Astrocyte of the cerebellum (primary cell): ENCODE results near the gene NEURL1.

ENCODE experiments used
- DNase-seq: peaks from one replicate; pipeline ENCODE4 v3.0.0-alpha.2; 2011; ENCODE audit warnings: low read depth
- H3K4me3 ChIP-seq: 2 replicates; pipeline ENCODE4 v1.5.1; 2011; ENCODE audit warnings: mild to moderate bottlenecking, low read depth, low read length, moderate library complexity
- in situ Hi-C: cut with HindIII; loops from 2 replicates; pipeline ENCODE4 v1.10.0; 2017; ENCODE audit warnings: low sequenced_read_pairs
- TF ChIP-seq, protein P1 (sequence below): IDR thresholded peaks from 2 replicates; pipeline ENCODE4 v1.5.1; 2012; ENCODE audit warnings: low read length, low read depth, moderate library complexity, mild to moderate bottlenecking; ENCODE audit errors: missing control alignments

NEURL1 gene

GRCh38 chr10:103544657-103545310 lies 51.3 kb downstream of the NEURL1 start:
- TF ChIP-seq, protein P1, sequence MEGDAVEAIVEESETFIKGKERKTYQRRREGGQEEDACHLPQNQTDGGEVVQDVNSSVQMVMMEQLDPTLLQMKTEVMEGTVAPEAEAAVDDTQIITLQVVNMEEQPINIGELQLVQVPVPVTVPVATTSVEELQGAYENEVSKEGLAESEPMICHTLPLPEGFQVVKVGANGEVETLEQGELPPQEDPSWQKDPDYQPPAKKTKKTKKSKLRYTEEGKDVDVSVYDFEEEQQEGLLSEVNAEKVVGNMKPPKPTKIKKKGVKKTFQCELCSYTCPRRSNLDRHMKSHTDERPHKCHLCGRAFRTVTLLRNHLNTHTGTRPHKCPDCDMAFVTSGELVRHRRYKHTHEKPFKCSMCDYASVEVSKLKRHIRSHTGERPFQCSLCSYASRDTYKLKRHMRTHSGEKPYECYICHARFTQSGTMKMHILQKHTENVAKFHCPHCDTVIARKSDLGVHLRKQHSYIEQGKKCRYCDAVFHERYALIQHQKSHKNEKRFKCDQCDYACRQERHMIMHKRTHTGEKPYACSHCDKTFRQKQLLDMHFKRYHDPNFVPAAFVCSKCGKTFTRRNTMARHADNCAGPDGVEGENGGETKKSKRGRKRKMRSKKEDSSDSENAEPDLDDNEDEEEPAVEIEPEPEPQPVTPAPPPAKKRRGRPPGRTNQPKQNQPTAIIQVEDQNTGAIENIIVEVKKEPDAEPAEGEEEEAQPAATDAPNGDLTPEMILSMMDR, result no peak
- no peak for DNase-seq
- in situ Hi-C loops, result loop anchor here (5.0 kb wide), 1 partner anchor 32 kb away; no protein-coding TSS in a partner anchor
- no peak overlapping the region for H3K4me3 ChIP-seq

GRCh38 chr10:103545366-103545765 lies 51.9 kb downstream of the NEURL1 start:
- in situ Hi-C loops, result loop anchor here (5.0 kb wide), 1 partner anchor 33 kb away; no protein-coding TSS in a partner anchor
- no peak overlapping the region for H3K4me3 ChIP-seq
- no peak for DNase-seq
- TF ChIP-seq, protein P1, result no peak

DNA sequence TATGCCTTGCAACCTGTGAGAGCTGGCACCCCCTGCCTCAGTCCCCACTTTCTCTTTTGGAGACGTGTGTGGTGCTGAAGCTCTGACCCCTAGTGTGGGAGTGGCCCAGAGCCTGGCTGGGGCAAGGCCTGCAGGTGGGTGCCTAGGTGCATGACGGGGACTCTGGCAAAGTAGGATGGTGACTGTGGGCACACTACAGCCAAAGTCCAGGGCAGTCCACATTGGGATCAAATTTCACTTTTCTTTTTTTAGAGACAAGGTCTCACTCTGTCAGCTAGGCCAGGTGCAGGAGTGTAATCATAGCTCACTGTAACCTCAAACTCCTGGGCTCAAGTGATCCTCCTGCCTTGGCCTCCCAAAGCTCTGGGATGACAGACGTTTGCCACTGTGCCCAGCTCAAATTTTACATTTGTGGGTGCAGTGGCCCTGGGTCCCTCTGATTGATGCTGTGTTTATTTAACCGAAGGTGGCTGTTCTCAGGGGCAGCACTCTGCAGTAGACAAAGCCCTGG lies 52.3 kb downstream of the NEURL1 start:
- TF ChIP-seq, protein P1, result no peak
- in situ Hi-C loops, result loop anchor here (5.0 kb wide), 1 partner anchor 34 kb away; no protein-coding TSS in a partner anchor
- no peak for DNase-seq
- H3K4me3 ChIP-seq, result no peak overlapping the region

GRCh38 chr10:103546401-103546800 lies 52.9 kb downstream of the NEURL1 start:
- no peak for DNase-seq
- H3K4me3 ChIP-seq, result no peak overlapping the region
- in situ Hi-C loops, result loop anchor here (5.0 kb wide), 1 partner anchor 34 kb away; no protein-coding TSS in a partner anchor

GRCh38 chr10:103547391-103547946 lies 54.0 kb downstream of the NEURL1 start:
- in situ Hi-C loops, result loop anchor here (5.0 kb wide), 1 partner anchor 35 kb away; no protein-coding TSS in a partner anchor
- H3K4me3 ChIP-seq, result no peak overlapping the region
- TF ChIP-seq, protein P1, result no peak
- DNase-seq, result no peak

More at GRCh38 chr10:103546401-103546800, 52.9 kb downstream of the NEURL1 start:
- TF ChIP-seq, protein P1, result no peak

GRCh38 chr10:103548006-103548405 lies 54.5 kb downstream of the NEURL1 start:
- TF ChIP-seq, protein P1, result no peak
- H3K4me3 ChIP-seq, result no peak overlapping the region
- in situ Hi-C loops, result loop anchor here (5.0 kb wide), 1 partner anchor 36 kb away; no protein-coding TSS in a partner anchor
- DNase-seq, result no peak
